Stimulated activated CD4-positive, alpha-beta T cell treated with anti-CD3 and anti-CD28 coated beads, Interleukin-1b, Interleukin-23, amount 100 ng/mL, for 1 hour (primary cell): ENCODE measurements around the gene AARSD1.
"Not testable (repeated sequence)": the region's sequence is repeated elsewhere in the genome, so short reads cannot be mapped to it uniquely, and the experiment has no call there.

Experiments used
- DNase-seq, 2 donors: peaks; one replicate each; pipeline ENCODE4 v3.0.0-alpha.2; 2020; ENCODE audit warnings: low read depth in 2 of 2

Gene AARSD1

DNA sequence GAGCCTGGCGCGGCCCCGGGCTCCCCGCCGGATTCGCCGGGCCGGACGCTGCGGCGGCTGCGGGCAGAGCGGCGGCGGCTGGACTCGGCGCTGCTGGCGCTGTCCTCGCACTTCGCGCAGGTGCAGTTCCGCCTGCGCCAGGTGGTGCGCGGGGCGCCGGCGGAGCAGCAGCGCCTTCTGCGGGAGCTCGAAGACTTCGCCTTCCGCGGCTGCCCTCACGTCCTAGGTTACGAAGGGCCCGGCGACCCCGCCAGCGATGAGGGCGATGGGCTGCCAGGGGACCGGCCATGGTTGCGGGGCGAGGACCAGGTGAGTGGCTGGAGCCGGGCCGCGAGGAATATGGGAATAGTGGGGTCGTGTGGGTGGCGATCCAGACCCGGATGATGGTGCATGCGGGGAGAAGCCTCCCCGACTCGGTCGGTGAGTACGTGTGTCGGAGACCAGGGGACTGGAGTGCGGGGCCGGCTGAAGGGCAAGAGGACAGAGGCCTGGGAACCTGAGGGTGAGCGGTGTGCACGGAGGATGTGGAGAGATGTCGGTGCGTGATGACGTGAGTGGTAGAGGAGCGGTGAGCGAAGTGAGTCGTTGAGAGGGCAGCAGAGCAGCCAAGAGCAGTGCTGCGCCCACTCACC lies 16.6 kb upstream of the AARSD1 start:
- no peak for DNase-seq

DNA sequence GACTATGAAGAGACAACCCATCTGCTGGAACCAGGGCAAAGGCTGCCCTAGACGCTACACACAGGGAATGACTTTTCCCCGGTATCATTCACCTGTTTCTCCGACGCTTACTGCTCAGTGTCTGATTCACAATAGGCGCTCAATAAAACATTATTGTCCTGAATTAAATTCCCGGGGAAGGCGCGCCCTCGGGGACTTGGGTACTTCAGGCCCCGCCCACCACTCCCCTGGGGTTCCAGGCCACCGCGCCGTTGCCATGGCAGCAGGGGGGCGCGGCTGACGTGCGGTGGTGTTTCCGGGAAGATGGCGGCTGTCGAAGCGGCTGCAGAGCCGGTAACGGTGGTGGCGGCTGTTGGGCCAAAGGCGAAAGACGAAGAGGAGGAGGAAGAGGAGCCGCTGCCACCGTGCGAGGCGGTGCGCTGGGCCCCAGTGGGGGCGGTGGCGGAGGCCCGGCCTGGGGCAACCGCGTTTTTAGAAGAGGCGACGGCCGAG lies 16.1 kb upstream of the AARSD1 start, which contains the start of gene RUNDC1:
Gene RUNDC1, plus strand, starts transcription at position 292 of the 492 bp plus-strand sequence. Its CDS starts 12 bp downstream, at position 304.
- DNase-seq, result peak; percentile 79 to 85

DNA sequence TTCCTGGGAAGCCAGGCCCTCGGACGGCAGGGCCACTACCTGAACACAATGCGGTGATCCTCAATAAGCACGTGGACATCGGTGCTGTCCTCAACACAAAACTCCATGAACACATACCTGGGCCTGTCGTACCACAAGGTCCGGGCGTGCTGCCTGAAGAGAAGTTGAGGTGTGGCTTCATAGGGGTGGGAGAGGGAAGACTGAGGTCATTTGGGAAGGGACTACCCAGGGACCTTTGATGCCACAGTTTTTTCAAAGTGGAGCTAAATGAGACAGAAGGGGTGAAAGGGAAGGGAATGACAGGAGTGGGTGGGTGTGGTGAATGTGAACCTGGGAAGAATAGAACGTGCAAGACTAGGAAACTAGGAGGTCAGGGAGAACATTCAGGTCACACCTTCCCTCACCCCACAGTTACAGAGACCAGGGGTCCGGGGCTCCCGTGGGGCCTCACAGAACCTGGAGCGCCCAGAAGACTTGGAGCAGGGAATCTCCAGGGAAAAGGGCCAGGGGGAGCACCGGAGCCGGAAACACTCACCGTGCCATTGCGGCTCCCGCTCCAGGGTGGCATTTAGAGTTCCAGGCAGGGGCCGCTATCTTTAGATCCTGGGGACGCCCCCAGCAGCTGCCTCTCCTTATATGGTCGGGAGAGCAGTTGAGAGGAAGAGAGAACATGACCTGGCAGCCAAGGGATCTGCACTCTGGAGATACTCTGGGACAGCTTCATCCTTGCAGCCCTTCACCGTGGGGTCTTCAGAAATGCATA lies 15.4 kb upstream of the AARSD1 start, which contains the start of gene PTGES3L:
Gene PTGES3L, minus strand, starts transcription at position 570 of the 763 bp plus-strand sequence. Its CDS starts 27 bp downstream, at position 543.
- no peak for DNase-seq

DNA sequence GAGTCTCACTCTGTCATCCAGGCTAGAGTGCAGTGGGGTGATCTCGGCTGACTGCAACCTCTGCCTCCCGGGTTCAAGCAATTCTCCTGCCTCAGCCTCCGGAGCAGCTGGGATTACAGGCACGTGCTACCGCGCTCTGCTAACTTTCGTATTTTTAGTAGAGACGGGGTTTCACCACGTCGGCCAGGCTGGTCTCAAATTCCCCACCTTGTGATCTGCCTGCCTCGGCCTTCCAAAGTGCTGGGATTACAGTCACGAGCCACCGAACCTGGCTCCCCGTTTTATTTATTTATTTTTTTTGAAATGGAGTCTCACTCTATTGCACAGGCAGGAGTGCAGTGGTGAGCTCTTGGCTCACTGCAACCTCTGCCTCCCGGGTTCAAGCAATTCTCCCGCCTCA lies 11.4 kb upstream of the AARSD1 start:
- DNase-seq, result not testable (repeated sequence)

DNA sequence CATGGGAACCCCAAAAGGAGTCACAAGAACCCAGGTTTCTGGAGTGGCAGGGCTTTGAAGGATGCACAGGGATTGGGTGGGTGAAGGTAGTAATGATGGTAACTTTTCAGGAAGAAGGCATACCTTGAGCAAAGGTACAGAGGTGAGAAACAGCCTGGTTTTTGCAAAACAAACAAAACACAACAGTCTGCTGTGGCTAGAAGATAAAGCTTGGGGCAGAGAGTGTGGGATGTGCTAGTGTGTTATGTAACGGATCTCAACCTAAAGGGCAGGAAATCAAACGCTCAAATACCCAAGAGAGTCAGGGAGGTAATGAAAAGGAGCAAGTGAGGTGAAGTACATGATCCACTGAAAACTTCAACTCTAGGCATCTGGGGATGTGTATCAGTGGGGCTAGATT lies 11.0 kb upstream of the AARSD1 start:
- no peak for DNase-seq

DNA sequence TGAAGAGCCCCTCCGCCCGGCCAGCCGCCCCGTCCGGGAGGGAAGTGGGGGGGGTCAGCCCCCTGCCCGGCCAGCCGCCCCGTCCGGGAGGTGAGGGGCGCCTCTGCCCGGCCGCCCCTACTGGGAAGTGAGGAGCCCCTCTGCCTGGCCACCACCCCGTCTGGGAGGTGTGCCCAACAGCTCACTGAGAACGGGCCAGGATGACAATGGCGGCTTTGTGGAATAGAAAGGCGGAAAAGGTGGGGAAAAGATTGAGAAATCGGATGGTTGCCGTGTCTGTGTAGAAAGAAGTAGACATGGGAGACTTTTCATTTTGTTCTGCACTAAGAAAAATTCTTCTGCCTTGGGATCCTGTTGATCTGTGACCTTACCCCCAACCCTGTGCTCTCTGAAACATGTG lies 9.1 kb upstream of the AARSD1 start:
- DNase-seq, result not testable (repeated sequence)

DNA sequence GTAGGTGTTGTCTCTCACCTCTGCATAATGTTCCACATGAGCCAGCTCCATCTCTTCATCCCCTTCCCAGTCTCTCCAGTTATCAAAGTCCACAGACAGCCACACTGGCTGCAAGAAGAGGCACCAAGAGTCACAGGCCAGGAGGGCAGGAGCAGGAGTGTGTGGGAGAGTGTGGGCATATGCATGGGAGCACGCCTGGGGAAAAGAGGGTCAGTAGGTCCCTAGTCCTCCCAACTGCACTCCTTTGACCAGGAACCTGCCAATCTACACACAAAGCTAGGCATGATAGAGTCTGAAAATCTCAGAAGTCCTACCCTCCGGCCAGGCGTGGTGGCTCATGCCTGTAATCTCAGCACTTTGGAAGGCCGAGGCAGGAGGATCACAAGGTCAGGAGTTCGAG lies 7.3 kb upstream of the AARSD1 start:
- no peak for DNase-seq

DNA sequence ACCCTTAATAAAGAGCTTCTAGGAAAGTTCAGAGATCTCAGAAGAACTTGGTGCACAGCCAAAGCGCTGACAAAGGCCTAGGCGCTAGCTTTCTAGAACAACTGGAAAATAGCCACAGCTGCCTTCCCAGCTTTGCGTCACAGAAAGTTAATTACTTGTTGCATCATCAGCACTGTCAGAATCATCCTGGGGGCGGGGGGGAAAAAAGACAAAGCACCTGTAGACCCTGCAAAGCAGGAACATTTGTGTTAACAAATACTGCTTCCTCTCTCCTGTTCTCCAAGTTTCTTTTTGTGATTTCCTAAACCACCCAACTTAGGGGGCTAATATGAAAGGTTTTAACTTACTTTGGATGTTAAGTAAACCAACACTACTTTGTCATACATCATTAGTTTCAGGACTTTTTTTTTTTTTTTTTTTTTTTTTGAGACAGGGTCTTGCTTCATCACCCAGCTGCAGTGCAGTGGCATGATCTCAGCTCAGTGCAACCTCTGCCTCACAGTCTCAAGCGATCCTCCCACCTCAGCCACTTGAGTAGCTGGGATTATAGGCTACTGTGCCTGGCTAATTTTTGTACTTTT lies 4.8 kb upstream of the AARSD1 start:
- DNase-seq, result no peak

DNA sequence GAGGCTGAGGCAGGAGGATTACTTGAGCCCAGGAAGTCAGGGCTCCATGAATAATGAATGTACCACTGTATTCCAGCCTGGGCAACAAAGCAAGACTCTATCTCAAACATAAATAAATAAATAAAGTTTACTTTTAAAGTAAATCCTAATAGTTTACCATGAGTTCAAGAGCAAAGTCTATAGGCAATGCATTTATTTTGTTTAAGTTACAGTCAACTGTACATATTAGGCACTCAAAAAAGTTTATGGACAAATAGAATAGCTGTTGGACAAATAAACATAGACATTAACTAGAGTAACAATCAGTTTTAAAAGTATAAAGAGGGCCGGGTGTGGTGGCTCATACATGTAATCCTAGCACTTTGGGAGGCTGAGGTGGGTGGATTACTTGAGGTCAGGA lies 3.7 kb upstream of the AARSD1 start:
- DNase-seq, result no peak

DNA sequence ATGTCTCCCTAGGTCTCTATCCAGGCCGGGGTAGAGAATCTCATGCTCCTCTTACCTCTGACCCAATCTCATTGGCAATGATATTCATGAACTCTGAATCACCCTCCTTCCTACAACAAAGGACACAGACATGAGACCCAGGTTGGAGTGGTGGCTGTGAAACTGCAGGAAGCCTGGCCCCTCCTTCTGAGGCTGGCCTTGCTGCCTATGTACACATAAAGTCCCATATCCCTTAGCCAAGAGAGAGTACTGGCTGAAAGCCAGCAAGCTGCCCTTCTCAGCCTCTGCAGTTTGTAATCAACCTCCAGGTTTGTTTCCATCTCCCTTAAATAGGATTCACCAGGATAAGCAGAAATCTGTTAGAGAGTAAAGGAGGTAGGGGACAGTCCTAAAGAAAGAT lies 10.6 kb downstream of the AARSD1 start:
- DNase-seq, result no peak

DNA sequence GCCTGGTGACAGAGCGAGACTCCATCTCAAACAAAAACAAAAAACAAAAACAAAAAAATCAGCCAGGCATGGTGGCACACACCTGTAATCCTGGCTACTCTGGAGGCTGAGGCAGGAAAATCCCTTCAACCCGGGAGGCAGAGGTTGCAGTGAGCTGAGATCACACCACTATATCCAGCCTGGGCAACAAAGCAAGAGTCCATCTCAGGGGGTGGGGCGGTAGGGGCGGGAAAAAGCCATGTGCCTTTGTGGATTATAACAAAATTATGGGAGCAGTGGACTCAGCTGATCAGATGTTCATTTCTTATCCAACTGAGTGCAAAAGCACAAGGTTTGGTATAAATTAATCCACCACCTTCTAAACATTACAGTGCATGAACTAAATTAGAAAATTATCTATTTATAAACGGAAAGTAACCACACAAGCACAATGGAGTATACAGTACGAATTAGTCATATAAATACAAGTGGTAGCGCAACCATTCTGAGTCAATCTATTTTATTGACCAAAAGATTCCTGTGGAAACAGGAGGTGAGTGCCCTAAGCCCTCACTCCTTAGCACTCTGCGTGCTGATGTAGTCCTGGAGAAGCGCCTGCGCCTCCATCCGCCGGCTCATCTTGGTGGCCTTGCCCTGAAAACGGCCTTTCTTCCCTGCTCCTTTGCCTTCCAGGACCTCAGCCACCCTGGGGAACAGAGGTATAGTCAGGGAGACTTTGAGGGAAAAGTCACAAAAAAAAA lies 14.0 kb downstream of the AARSD1 start:
- no peak for DNase-seq

DNA sequence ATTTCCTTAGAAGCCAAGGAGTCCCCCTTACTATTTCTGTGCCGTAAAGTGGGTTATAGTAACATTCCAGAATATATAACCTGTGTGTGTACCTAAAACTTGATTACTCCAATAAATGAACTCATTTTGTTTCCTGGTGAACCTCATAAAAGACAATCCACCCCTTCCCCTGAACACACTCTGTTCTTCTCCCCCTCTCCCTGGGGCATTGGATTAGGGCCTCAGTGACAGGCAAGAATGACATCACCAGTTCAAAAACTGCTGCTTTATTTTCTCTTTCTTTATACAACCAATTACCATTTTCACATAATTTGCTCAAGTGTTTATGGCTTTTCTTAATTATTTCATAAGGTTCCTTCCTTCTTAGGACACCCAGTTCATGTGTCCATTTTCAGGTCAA lies 17.4 kb downstream of the AARSD1 start:
- no peak for DNase-seq

DNA sequence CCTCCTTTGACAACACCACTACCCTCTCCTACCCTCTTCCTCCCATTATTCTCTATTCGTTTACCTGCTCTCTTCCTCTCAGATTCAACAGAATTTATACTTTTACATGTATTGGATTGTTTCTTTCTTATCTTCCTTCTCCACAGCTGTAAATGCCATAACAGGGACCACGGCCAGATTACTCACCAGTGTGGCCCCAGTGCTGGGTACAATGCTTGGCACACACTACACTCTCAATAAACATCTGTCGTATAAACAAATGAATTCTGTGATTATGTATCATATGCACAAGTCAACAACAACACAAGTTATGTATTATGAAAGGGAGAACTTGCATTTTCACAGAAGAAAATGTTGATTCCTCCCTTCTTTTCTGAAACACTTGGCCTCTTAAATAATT lies 20.0 kb downstream of the AARSD1 start:
- no peak for DNase-seq

DNA sequence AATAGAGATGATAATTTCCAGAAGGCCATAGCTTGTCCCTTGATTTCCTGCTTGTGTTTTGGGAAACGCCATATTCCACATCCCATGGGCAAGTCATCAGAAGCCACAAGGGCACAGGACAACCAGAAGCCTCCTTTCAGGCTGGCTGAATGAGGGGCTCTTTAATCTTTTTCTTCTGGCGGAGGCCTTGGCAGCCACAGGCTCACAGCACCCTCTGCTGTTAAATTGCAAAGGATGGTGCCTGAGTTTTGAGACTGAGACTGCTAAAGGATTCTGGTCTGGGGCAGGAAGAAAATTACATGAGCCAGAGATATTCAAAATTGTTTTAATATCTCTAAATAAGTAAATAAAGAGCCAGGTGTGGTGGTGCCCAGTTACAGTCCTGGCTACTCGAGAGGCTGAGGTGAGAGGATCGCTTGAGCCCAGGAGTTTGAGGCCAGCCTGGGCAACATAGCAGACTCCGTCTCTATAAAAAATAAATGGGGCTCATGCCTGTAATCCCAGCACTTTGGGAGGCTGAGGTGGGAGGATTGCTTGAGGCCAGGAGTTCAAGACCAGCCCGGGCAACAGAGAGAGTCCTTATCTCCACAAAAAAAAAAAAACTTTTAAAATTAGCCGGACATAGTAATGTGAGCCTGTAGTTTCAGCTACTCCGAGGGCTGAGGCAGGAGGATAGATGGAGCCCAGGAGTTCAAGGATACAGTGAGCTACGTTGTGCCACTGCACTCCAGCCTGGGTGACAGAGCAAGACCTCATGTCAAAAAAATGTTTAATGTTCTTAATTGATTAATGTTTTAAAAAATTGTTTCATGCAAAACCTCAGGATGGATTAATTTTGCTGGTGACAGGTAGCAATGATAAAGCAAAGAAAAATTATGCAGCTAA lies 26.3 kb downstream of the AARSD1 start:
- DNase-seq, result no peak

DNA sequence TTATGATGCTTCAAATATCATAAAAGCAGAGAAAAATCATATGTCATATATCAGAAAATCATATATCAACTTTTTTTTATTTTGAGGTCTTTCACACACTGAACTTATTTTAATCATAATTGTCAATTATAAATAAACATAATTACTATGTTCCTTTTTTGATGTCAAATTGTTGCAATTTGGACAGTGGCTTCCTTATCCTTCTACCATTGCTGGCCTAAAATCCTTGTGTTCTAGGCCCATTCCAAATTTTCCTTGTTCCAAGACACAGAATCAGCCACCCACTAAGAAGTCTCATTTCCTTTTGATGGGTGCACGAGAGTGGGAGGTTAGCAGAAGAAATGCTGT lies 34.8 kb downstream of the AARSD1 start:
- DNase-seq, result no peak

DNA sequence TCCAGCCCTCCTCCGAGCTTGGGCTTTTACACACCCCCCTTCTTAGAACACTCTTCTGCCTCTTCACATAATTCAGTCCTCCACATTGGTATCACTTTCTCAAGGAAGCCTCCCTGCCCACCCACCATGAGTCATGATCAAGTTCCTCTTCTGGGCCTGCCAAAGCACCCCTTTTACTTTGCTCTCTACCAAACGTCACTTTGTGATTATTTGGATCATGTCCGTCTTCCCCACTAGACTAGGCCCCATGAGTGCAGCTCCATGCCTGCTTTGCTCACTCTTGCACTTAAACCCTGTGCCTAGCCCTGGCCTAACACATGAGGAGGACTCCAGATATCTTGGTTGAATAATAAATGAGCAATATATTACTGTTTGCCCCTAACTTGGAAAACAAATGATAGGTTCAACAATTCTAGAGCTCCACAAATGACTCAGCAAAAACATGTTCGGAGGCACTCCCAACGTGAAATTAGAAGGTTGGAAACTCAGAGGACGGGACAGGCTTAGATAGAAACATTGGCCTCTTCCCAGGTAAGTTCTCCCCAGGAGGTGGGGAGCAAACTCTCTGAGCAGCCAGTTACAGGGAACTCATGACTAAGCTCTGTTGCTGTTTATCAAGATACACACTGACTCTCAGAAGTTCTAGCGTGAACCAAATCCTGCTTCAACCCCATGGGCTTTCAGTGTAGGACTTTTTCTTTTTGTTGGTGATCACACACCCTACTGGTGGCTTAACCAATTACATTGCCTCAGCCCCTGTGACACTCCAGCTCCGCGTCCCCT lies 35.3 kb downstream of the AARSD1 start:
- peak in 1 of 2 donors; percentile 8 for DNase-seq

DNA sequence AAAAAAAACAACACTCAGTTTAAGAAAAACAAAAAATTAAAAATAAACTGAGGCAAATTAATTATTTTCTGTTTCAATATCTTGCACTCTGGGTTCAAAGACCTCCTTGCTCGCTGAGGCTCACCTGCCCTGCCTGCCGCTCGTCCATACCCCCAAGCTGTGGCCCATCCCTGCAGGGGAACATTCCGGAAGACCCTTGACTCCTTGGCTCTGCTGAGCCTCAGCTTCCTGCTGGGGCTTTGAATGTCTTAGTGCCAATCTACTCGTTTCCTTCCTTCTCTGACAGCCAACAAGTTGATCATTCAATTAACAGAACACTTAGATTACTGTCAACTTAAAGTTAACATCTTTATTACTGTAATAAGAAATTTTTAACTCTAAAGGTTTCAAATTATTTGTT lies 39.4 kb downstream of the AARSD1 start:
- DNase-seq, result no peak

DNA sequence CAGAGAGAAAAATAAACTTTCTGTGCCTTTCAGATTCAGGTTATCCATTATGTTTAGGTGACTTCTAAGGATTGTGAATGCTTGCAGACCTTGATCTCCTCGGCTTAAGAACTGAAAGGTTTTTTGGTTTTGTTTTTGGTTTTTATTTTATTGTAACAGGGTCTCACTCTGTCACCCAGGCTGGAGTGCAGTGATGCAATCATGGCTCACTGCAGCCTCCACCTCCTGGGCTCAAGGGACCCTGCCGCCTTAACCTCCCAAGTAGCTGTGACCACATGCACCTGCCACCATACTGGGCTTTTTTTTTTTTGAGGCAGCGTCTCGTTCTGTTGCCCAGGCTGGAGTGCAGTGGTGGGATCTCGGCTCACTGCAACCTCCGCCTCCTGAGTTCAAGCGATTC lies 40.8 kb downstream of the AARSD1 start:
- not testable (repeated sequence) for DNase-seq

DNA sequence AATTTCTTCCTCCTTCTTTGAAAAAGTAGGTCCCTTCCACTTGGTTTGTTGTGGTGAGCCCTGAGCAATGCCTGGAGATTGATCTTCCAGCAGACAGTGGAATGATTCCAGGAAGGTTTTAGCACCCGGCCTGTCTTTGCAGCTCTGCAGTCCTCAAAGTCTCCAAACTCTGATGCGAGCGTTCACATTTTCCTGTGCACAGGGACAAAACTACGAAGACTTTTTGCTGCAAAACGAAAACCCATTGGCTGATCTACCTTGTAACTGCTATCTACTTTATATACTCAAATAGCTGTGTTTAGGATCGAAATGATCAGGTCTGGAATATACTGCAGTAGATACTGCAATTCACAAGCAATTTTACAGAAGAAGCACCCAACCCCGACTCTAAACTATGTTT lies 42.0 kb downstream of the AARSD1 start:
- DNase-seq, result no peak

DNA sequence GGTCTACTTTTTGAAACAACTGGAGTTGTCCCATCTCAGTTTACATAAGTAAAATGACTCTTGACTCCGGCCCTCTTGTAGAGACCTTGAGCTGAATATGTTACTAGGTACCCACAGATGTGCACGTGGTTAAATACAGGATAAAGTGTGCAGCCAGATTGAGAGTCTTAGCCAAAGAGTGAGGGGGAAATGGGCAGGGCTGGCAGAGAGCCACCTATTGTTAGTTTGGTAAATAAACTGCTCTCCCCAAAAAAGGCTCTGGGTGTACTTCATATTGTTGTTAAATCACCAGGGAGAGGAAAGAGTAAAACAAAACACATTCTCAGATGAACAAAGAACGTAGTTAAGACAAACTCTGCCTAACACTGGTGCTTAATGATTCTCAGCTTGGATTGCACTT lies 43.3 kb downstream of the AARSD1 start:
- no peak for DNase-seq
